Small intestine (tissue), 7 donors: Measurements from ENCODE around the gene PSAPL1. TPM values are rescaled to one million over a fixed set of nuclear protein-coding genes. Genes with fewer than 3 reads are reported as not detected.

Experiments used
- DNase-seq, 2 donors: peaks; one replicate each; pipeline versions ENCODE4 v3.0.0 to v3.0.0-alpha.2; 2013
- FAIRE-seq: peaks from 2 replicates; lab custom pipeline; 2012; peaks lifted over from hg19 to GRCh38; lab: Jason Lieb, UNC
- H3K27ac ChIP-seq, 3 donors: one replicate each; pipeline ENCODE4 v1.5.1; 2013; ENCODE audit warnings: low read length in 2 of 3, mild to moderate bottlenecking in 2 of 3, control low read depth in 1 of 3, inconsistent platforms in 1 of 3, low read depth in 1 of 3, moderate library complexity in 1 of 3
- H3K27me3 ChIP-seq, 3 donors: one replicate each; pipeline ENCODE4 v1.6.1; 2013; ENCODE audit warnings: low read length in 3 of 3, inconsistent platforms in 1 of 3; ENCODE audit not compliant: control insufficient read depth in 3 of 3, insufficient read depth in 3 of 3
- H3K36me3 ChIP-seq, 3 donors: one replicate each; pipeline ENCODE4 v1.6.1; 2013; ENCODE audit warnings: low read length in 3 of 3, inconsistent platforms in 1 of 3, low read depth in 1 of 3, mild to moderate bottlenecking in 1 of 3, moderate library complexity in 1 of 3; ENCODE audit not compliant: control insufficient read depth in 3 of 3, insufficient read depth in 2 of 3
- H3K4me1 ChIP-seq, 3 donors: one replicate each; pipeline ENCODE4 v1.6.1; 2013; ENCODE audit warnings: low read length in 2 of 3, inconsistent platforms in 1 of 3, low read depth in 1 of 3, mild to moderate bottlenecking in 1 of 3, moderate library complexity in 1 of 3; ENCODE audit not compliant: control insufficient read depth in 3 of 3, insufficient read depth in 2 of 3
- H3K4me3 ChIP-seq, 3 donors: one replicate each; pipeline ENCODE4 v1.5.1; 2013; ENCODE audit warnings: low read length in 3 of 3, control low read depth in 1 of 3, inconsistent platforms in 1 of 3, low read depth in 1 of 3, mild to moderate bottlenecking in 1 of 3, moderate library complexity in 1 of 3
- H3K9me3 ChIP-seq, 2 donors: one replicate each; pipeline ENCODE4 v1.6.1; 2013; ENCODE audit warnings: low read depth in 1 of 2, low read length in 1 of 2; ENCODE audit not compliant: control insufficient read depth in 2 of 2, insufficient read depth in 1 of 2
- WGBS, 3 donors: extraction: QIAGEN DNeasy Blood & Tissue Kit; methylation state at CpG; one replicate each; pipeline ENCODE4 v1.1.7; 2013; 5-methylcytosine and 5-hydroxymethylcytosine counted together
- polyA plus RNA-seq, 4 donors: library from polyadenylated mRNA; stranded (reverse) in 3 of 4; unstranded in 1 of 4; fragments of 200-250 nt in 3 of 4; fragments of 120-200 nt in 1 of 4; gene quantifications; one replicate each; pipeline versions ENCODE4 v1.2.1 to v1.2.3, GENCODE V29; 2013
- donor health status: healthy with polysubstance abuse.
- donor health status: control.
- donor health status: control.
- donor health status: Bipolar disorder and iron deficiency.
- donor health status: healthy.

Gene PSAPL1
- polyA plus RNA-seq, 4 donors, result 0.58 TPM; not detected in 3

DNA sequence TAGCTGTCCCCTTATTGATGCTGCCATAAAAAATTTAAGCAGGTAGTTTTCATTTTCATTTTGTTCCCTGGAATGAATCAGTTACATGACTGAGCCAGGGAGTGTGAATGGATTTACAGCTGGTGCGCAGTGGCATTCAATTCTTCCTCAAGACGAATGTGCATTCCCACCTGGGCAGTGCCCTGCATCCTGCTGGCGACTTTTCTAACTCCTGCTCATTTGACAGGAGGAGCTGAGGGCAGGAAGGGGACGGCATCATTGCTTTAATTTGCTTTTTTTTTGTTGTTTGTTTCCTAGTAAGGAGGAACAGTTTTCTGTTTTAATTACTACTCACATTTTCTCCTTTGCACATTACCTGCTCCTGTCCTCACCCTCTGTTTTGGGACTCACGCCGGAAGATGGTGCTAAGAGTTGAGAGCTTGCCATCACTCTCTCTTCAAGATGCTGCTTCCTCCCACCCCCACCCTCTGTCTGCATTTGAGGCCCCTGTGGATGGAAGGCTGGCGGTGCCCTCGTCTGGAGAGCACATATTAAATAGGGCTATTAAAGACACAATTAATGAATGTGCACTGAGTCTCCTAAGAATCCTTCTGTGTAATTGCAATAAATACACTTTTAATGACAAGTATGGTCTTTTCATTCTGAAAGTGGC is 35.8 kb downstream of the PSAPL1 start:
- H3K4me1 ChIP-seq, result peaks cover 0 to 16% (median 0%) of the 10 kb centered on the region in 3 donors
- DNase-seq (no peak), FAIRE-seq (no peak)
- H3K36me3 ChIP-seq, result no peaks in the 10 kb centered on the region
- WGBS, 3 donors, result 47 to 69% (median 49%) methylated on average over 8 of the region's 8 CpGs
- H3K4me3 ChIP-seq, result no peak overlapping the region
- H3K27me3 ChIP-seq, result peaks cover 0 to 3% (median 0%) of the 10 kb centered on the region in 3 donors
- no peak overlapping the region for H3K27ac ChIP-seq
- no peaks in the 10 kb centered on the region for H3K9me3 ChIP-seq

DNA sequence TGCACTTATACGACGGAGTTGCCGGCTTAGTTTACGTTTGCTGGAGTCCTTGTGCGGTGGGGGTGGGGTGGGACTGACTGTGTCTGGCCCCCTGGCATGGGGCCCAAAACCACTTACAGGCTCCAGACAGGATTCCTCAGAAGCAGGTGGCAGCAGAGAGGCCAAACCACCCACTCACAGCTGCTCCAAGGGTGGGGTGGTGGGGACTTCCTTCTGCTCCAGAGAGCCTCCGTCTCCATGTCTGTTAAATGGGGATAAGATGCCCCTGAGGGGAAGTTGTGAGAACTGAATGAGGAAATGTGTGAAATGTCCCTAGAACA is 36.7 kb downstream of the PSAPL1 start:
- DNase-seq (peak in 1 of 2 donors; percentile 55), FAIRE-seq (no peak)
- Histone ChIP-seq H3K4me1 (peaks cover 0 to 16% (median 0%) of the 10 kb centered on the region in 3 donors), H3K36me3 (no peaks in the 10 kb centered on the region), H3K9me3 (no peaks in the 10 kb centered on the region), H3K27ac (no peak overlapping the region), H3K4me3 (no peak overlapping the region), H3K27me3 (peaks cover 0 to 3% (median 0%) of the 10 kb centered on the region in 3 donors)
- WGBS, 3 donors, result 5 to 14% (median 14%) methylated on average over 6 of the region's 6 CpGs

- Histone ChIP-seq H3K27me3 (peaks cover 0 to 3% (median 0%) of the 10 kb centered on the region in 3 donors), H3K4me3 (no peak overlapping the region), H3K9me3 (no peaks in the 10 kb centered on the region), H3K36me3 (no peaks in the 10 kb centered on the region), H3K4me1 (peaks cover 0 to 13% (median 0%) of the 10 kb centered on the region in 3 donors), H3K27ac (no peak overlapping the region)
- WGBS, 3 donors, result 75 to 80% (median 75%) methylated on average over 24 of the region's 24 CpGs
- no peak for DNase-seq
- FAIRE-seq, result no peak
Observed at GRCh38 chr4:7397206-7398103, 37.3 kb downstream of the PSAPL1 start.

DNA sequence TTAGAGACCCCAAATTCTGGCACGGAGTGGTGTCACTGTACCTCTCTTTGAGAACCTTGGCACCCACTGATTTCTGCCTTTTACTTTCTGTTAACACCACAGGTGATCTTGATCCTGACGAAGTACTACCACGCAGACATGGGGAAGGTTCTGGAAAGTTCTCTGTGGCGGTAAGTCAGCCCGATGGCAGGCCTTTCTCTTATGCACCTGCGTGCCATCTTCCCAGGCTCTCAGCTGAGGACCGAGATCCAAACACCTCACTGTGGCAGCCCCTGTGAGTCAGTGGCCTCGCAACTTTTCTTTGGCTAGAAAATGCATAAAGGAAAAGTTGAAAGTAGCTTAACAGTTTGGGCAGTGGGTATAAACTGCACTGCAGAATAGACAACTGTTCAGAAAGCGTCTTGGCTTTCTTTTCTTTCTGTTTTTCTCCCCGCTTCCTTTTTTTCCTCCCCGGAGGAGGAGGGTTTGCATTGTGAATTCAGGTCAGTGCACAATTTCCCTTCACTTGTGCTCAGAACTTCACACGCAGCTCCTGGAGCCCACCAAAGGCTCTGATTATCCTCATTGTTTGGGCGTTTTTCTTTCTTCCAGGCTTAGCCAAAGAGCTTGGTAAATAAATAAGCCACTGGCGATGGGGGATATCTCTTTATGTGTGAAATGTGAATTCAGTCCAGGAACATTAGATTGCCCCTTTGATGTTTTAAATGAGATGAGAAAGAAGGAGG is 38.4 kb downstream of the PSAPL1 start:
- H3K27me3 ChIP-seq, result peaks cover 0 to 3% (median 0%) of the 10 kb centered on the region in 3 donors
- 77 to 82% (median 78%) methylated on average over 14 of the region's 14 CpGs for WGBS, 3 donors
- DNase-seq (no peak), FAIRE-seq (no peak)
- no peaks in the 10 kb centered on the region for H3K36me3 ChIP-seq
- no peaks in the 10 kb centered on the region for H3K9me3 ChIP-seq
- no peak overlapping the region for H3K27ac ChIP-seq
- H3K4me1 ChIP-seq, result peaks cover 0 to 13% (median 0%) of the 10 kb centered on the region in 3 donors
- no peak overlapping the region for H3K4me3 ChIP-seq

GRCh38 chr4:7395645-7396044 is 39.1 kb downstream of the PSAPL1 start:
- Histone ChIP-seq H3K4me3 (no peak overlapping the region), H3K9me3 (no peaks in the 10 kb centered on the region), H3K4me1 (peaks cover 0 to 13% (median 0%) of the 10 kb centered on the region in 3 donors), H3K27me3 (peaks cover 0 to 3% (median 0%) of the 10 kb centered on the region in 3 donors), H3K36me3 (no peaks in the 10 kb centered on the region), H3K27ac (no peak overlapping the region)
- 65 to 78% (median 69%) methylated on average over 8 of the region's 8 CpGs for WGBS, 3 donors
- DNase-seq (no peak), FAIRE-seq (no peak)

DNA sequence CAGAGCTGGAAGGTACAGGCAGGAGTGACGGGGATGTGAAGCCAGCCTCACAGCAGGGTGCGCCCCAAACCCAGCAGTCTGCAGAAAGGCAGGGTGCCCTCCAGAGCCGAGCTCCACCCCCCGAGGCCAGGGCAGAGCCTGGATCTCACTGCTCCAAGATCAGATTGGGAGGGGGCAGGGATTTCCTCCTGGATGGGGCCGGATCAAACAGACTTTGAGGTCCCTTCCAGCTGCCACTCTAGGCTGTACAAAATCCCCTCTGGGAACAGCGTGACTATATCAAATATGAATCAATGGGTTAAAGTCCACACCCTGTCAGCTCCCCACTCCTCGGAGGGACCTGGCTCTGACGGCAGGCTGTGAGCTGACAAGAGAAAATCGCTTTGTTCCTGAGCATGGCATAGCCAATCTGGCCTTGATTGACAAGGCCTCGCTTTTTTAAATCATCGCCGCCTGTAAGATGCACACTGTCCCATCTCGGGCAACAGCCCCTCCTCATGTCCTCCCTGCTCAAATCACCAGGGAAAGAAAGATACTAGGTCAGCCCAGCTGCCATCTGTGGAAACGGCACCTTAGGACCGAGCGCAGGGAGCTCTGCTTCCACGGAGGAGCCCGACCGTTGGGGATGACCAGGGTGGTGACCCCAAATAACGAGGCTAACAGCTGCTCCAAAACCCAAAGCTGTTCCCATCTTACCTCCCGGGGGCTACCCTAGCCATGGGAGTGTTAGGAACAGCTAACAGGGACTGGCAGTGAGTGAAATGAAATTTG is 39.9 kb downstream of the PSAPL1 start:
- 16 to 61% (median 34%) methylated on average over 21 of the region's 21 CpGs for WGBS, 3 donors
- DNase-seq, result peak; percentile 16 to 69
- peaks cover 0 to 13% (median 0%) of the 10 kb centered on the region in 3 donors for H3K4me1 ChIP-seq

GRCh38 chr4:7393601-7394575 is 40.8 kb downstream of the PSAPL1 start:
- H3K4me3 ChIP-seq, result no peak overlapping the region
- H3K4me1 ChIP-seq, result peaks cover 0 to 13% (median 0%) of the 10 kb centered on the region in 3 donors
- peaks cover 0 to 3% (median 0%) of the 10 kb centered on the region in 3 donors for H3K27me3 ChIP-seq
- FAIRE-seq (no peak), DNase-seq (no peak)
- 68 to 78% (median 71%) methylated on average over 29 of the region's 29 CpGs for WGBS, 3 donors
- no peaks in the 10 kb centered on the region for H3K36me3 ChIP-seq
- H3K9me3 ChIP-seq, result no peaks in the 10 kb centered on the region
- H3K27ac ChIP-seq, result no peak overlapping the region

More for the DNA sequence above, 39.9 kb downstream of the PSAPL1 start:
- no peak overlapping the region for H3K27ac ChIP-seq
- peaks cover 0 to 3% (median 0%) of the 10 kb centered on the region in 3 donors for H3K27me3 ChIP-seq
- no peaks in the 10 kb centered on the region for H3K9me3 ChIP-seq
- H3K36me3 ChIP-seq, result no peaks in the 10 kb centered on the region
- H3K4me3 ChIP-seq, result no peak overlapping the region
- no peak for FAIRE-seq
